ENCODE results near the gene NNAT. TPM values are rescaled to one million over a fixed set of nuclear protein-coding genes. Genes with fewer than 3 reads are reported as not detected.

The NNAT gene
- total RNA-seq, 1 donor from 2014 or later: 20.3 TPM

DNA sequence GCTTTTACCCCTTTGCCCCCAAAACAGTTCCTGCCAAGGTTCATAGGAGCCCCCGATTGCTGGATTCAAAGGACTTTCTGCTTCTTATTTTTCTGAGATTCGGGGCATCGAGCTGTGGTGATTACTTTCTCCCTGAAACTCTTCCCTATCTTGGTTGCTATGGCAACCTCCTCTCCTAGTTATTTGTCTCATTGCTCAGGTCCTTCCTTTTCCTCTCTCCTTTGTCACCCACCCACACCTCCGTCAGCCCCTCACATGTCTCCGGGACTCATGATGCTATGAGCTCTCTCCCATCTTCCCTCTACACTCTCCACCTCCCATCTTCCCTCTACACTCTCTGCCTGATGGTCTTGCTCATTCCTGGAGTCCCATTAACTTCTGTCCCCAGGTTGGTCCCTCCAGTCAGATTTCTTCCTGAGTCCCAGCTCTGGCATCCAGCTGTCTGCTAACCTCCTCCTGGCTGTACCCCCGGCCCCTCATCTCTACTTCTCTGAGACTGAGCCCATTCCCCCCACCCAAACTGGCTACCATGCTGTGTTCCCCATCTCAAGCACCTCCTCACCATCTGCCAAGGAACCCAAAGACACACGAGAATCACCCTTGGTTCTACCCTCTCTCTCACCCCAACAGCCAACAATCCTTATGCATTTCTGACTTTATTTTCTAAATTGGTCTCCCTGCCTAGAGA is 30.2 kb upstream of the NNAT start:
- no peak for TF ChIP-seq CTCF (IDR thresholded peaks at IDR 0.05; ENCODE audit: insufficient read depth, low read length, poor library complexity, severe bottlenecking)
- Histone ChIP-seq H3K27me3 (ENCODE audit: control insufficient read depth, insufficient read depth, low read length) (no peaks in the 10 kb centered on the region), H3K4me3 (ENCODE audit: low read depth, low read length) (no peak overlapping the region), H3K36me3 (ENCODE audit: control insufficient read depth, insufficient read depth, low read length) (no peaks in the 10 kb centered on the region)
- DNase-seq (ENCODE audit: low read depth): no peak

- H3K36me3 ChIP-seq (ENCODE audit: control insufficient read depth, insufficient read depth, low read length): no peaks in the 10 kb centered on the region
- no peak overlapping the region for H3K4me3 ChIP-seq (ENCODE audit: low read depth, low read length)
- H3K27me3 ChIP-seq (ENCODE audit: control insufficient read depth, insufficient read depth, low read length): no peaks in the 10 kb centered on the region
- TF ChIP-seq CTCF (IDR thresholded peaks at IDR 0.05; ENCODE audit: insufficient read depth, low read length, poor library complexity, severe bottlenecking): no peak
- DNase-seq (ENCODE audit: low read depth): no peak
Measured at GRCh38 chr20:37492096-37492625, 28.9 kb upstream of the NNAT start.

DNA sequence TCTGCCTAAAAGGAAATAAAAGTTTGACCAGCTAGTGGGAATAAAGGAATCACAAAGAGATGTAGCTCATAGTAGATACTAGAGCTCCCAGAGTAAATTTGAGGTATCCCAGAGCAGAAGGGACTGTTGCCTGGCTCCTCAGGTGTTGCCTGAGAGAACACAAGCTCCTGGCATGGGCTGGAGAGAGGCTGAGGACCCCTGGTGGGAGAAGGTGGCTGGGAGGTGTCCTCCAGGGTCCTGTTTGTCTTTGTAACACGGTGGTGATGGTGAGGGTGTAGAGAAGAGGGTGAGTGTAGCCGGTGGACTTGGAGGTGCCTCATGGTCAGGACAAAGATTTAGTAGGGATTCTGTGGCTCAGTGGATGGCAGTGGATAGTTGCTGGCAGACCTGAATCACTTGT is 28.1 kb upstream of the NNAT start:
- no peak for TF ChIP-seq CTCF (IDR thresholded peaks at IDR 0.05; ENCODE audit: insufficient read depth, low read length, poor library complexity, severe bottlenecking)
- no peaks in the 10 kb centered on the region for H3K27me3 ChIP-seq (ENCODE audit: control insufficient read depth, insufficient read depth, low read length)

DNA sequence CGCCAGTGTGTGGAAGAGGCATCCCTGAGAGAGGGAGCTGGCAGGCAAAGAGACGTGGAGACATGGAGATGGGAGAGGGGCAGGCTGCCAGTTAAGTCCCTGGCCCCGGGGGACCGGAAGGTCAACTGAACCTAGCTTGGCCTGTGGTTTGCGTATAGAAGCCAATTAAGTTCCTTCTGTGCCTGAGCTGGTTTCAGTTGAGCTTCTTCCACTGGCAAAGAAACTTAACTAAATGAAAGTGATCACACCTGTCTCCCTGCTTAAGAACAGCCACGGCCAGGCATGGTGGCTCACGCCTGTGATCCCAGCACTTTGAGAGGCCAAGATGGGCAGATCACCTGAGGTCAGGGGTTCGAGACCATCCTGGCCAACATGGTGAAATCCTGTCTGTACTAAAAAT is 26.7 kb upstream of the NNAT start:
- H3K27me3 ChIP-seq (ENCODE audit: control insufficient read depth, insufficient read depth, low read length): no peaks in the 10 kb centered on the region
- no peak overlapping the region for H3K4me3 ChIP-seq (ENCODE audit: low read depth, low read length)
- H3K36me3 ChIP-seq (ENCODE audit: control insufficient read depth, insufficient read depth, low read length): no peaks in the 10 kb centered on the region
- DNase-seq (ENCODE audit: low read depth): no peak
- TF ChIP-seq CTCF (IDR thresholded peaks at IDR 0.05; ENCODE audit: insufficient read depth, low read length, poor library complexity, severe bottlenecking): no peak

More for the DNA sequence above, 28.1 kb upstream of the NNAT start:
- Histone ChIP-seq H3K36me3 (ENCODE audit: control insufficient read depth, insufficient read depth, low read length) (no peaks in the 10 kb centered on the region), H3K4me3 (ENCODE audit: low read depth, low read length) (no peak overlapping the region)
- no peak for DNase-seq (ENCODE audit: low read depth)

DNA sequence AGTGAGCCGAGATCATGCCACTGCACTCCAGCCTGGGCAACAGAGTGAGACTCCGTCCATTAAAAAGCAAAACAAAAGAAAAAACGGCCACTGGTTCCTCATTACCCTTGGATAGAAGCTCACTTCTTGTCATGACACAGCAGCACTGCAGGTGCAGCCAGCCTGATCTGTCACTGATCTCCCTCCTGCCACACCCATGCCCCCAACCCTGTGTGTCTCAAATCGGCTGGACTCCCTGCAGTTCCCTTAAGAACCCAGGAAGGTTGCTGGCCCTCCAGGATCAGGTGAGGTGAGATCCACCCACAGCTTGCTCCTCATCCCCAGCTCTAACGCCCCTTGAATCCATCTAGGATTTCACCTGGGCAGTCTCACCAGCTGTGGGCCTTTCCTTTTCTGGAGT is 26.3 kb upstream of the NNAT start:
- Histone ChIP-seq H3K27me3 (ENCODE audit: control insufficient read depth, insufficient read depth, low read length) (no peaks in the 10 kb centered on the region), H3K36me3 (ENCODE audit: control insufficient read depth, insufficient read depth, low read length) (no peaks in the 10 kb centered on the region), H3K4me3 (ENCODE audit: low read depth, low read length) (no peak overlapping the region)
- TF ChIP-seq CTCF (IDR thresholded peaks at IDR 0.05; ENCODE audit: insufficient read depth, low read length, poor library complexity, severe bottlenecking): no peak
- DNase-seq (ENCODE audit: low read depth): no peak

All from kidney epithelial cell (primary cell).